HL-60 (cell line): ENCODE data around the gene FLNB.

ENCODE experiments used
- DNase-seq, 2 experiments: peaks; one replicate each; pipeline ENCODE4 v3.0.0-alpha.2; 2010 to 2020; ENCODE audit warnings: low read depth in 1 of 2, low spot score in 1 of 2
- H3K27ac ChIP-seq: fragments of 250-450 bp; sonication (Bioruptor Pico); replicated peaks from 2 replicates; pipeline ENCODE4 v1.5.1; 2020; ENCODE audit warnings: mild to moderate bottlenecking, moderate library complexity
- H3K27me3 ChIP-seq: fragments of 250-450 bp; sonication (Bioruptor Pico); 2 replicates; pipeline ENCODE4 v1.5.1; 2021; ENCODE audit warnings: mild to moderate bottlenecking, moderate library complexity; ENCODE audit not compliant: insufficient read depth, poor library complexity, severe bottlenecking
- H3K4me3 ChIP-seq: replicated peaks from 2 replicates; pipeline ENCODE4 v1.5.1; 2011; ENCODE audit warnings: mild to moderate bottlenecking, control low read depth, low read length; ENCODE audit not compliant: insufficient read depth
- GABPA ChIP-seq: IDR thresholded peaks from 2 replicates; pipeline ENCODE4 v1.6.1; 2012; ENCODE audit warnings: low read depth
- POLR2AphosphoS5 ChIP-seq: IDR thresholded peaks from 2 replicates; pipeline ENCODE4 v1.6.1; 2012; ENCODE audit warnings: low read depth
- REST ChIP-seq: IDR thresholded peaks from 2 replicates; pipeline ENCODE4 v1.6.1; 2012; ENCODE audit warnings: low read depth; ENCODE audit not compliant: insufficient replicate concordance
- SPI1 ChIP-seq: IDR thresholded peaks from 2 replicates; pipeline ENCODE4 v1.6.1; 2012; ENCODE audit warnings: low read depth, mild to moderate bottlenecking, borderline replicate concordance
- TF ChIP-seq, protein P1 (sequence below): IDR thresholded peaks from one replicate; pipeline ENCODE4 v1.5.1; 2011; ENCODE audit warnings: low read length, control low read depth, inconsistent platforms; ENCODE audit not compliant: insufficient read depth

FLNB gene

DNA sequence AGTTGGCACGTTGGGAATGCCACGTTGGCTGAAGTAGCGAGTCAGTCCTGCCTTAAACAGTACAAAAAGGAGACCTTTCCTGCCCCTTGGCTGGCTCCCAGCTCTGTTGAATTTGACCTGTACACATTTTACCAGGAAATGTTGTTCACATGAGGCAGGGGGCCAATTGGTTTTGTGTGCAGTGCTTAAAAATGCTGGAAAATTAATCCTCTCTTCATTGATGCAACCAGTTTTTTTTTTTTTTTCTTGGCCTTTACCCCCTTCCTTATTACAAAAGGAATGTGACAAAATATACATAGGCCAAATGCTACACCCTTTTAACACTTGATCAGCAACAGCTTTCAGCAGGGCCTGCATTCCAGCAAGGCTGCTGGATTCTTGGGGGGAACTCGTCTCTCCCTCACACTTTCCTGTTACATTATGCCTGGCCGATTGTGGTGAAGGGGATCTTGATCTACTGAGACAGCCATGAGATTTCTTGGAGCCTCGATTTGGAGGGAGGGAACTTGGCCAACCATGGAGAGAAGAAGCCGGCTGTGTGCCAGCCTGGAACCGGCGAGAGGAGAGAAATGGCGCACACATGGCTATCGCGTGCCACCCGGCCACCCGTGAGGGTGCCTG, 109.4 kb downstream of the FLNB start:
- Histone ChIP-seq H3K27me3 (no peaks in the 10 kb centered on the region), H3K27ac (no peak overlapping the region), H3K4me3 (no peak overlapping the region)
- no peak for DNase-seq
- no peak for TF ChIP-seq REST
- no peak for TF ChIP-seq GABPA
- TF ChIP-seq, protein P1, sequence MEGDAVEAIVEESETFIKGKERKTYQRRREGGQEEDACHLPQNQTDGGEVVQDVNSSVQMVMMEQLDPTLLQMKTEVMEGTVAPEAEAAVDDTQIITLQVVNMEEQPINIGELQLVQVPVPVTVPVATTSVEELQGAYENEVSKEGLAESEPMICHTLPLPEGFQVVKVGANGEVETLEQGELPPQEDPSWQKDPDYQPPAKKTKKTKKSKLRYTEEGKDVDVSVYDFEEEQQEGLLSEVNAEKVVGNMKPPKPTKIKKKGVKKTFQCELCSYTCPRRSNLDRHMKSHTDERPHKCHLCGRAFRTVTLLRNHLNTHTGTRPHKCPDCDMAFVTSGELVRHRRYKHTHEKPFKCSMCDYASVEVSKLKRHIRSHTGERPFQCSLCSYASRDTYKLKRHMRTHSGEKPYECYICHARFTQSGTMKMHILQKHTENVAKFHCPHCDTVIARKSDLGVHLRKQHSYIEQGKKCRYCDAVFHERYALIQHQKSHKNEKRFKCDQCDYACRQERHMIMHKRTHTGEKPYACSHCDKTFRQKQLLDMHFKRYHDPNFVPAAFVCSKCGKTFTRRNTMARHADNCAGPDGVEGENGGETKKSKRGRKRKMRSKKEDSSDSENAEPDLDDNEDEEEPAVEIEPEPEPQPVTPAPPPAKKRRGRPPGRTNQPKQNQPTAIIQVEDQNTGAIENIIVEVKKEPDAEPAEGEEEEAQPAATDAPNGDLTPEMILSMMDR = no peak
- no peak for TF ChIP-seq SPI1
- no peak for TF ChIP-seq POLR2AphosphoS5

GRCh38 chr3:58119186-58119585, 111.0 kb downstream of the FLNB start:
- no peak for TF ChIP-seq SPI1
- TF ChIP-seq POLR2AphosphoS5 = no peak
- TF ChIP-seq REST = no peak
- TF ChIP-seq GABPA = no peak
- TF ChIP-seq, protein P1 = no peak
- Histone ChIP-seq H3K4me3 (no peak overlapping the region), H3K27ac (no peak overlapping the region), H3K27me3 (no peaks in the 10 kb centered on the region)
- DNase-seq = no peak

DNA sequence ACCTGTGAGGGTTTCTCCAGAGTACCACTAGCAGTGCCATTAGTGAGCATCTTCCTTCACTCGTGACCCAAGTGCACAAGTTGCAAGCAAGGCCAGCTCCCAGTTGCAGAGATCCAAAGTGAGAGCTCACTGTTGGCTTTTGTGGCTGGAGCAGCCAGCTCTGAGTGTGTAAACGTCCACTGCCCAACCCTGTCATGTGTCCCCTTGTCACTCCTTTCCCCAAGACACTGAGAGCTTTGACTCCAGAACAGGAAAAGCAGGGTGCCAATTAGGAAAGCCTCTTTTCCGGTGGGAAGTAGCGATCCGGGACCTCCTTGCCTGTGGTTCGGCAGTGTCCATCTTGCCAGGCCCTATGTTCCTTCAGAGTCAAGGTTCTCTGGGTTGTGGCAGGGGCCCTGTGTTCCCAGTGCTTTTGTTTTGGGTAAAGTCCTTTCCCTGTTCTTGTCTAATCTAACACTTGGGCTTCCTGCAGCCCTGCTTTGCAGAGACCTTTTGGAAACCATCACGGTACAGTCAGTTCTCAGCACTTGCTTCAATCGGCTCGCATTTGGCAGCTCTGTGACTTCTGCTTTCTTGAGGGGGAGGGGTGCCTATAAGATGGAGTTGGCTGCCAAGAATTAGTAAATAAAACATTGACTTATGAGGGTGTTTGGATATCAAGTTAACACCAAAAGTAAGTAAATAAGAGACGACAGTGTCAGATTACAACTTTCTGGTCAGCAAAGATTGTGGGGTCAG, 112.0 kb downstream of the FLNB start:
- no peaks in the 10 kb centered on the region for H3K27me3 ChIP-seq
- no peak overlapping the region for H3K4me3 ChIP-seq
- TF ChIP-seq SPI1 = peak; percentile 90
- TF ChIP-seq, protein P1 = no peak
- DNase-seq = peak in 1 of 2 experiments; percentile 60
- no peak overlapping the region for H3K27ac ChIP-seq
